GM19397 (cell line): ENCODE data around the gene TOR1AIP1.
A peak's percentile ranks its signal among the peaks of the same experiment; 100 is the strongest.
"Not testable (repeated sequence)": the region's sequence is repeated elsewhere in the genome, so short reads cannot be mapped to it uniquely, and the experiment has no call there.

ENCODE experiments used
- ATAC-seq: cut with Tn5 transposase; IDR thresholded peaks from one replicate; pipeline ENCODE4 v1.9.1; 2021; ENCODE audit warnings: mild to moderate bottlenecking, moderate library complexity; ENCODE audit not compliant: unreplicated experiment

Gene TOR1AIP1

GRCh38 chr1:179882253-179883039, at the start of gene TOR1AIP1:
TSS of gene TOR1AIP1 (plus strand) at chr1:179882285. CDS start at chr1:179882503, 218 bp downstream.
- peak; percentile 79 for ATAC-seq

GRCh38 chr1:179836686-179837445, 45.2 kb upstream of the TOR1AIP1 start:
- not testable (repeated sequence) for ATAC-seq

- ATAC-seq = no peak
Observed at GRCh38 chr1:179840107-179840506, 42.0 kb upstream of the TOR1AIP1 start.

GRCh38 chr1:179848233-179848632, 33.9 kb upstream of the TOR1AIP1 start:
- no peak for ATAC-seq

GRCh38 chr1:179853102-179853501, 29.0 kb upstream of the TOR1AIP1 start:
- ATAC-seq = no peak

GRCh38 chr1:179855831-179856230, 26.3 kb upstream of the TOR1AIP1 start:
- ATAC-seq = not testable (repeated sequence)

GRCh38 chr1:179856296-179856695, 25.8 kb upstream of the TOR1AIP1 start:
- ATAC-seq = no peak

- no peak for ATAC-seq
Observed at GRCh38 chr1:179857009-179857408, 25.1 kb upstream of the TOR1AIP1 start.

GRCh38 chr1:179860652-179861051, 21.4 kb upstream of the TOR1AIP1 start:
- ATAC-seq = no peak

GRCh38 chr1:179865377-179865776, 16.7 kb upstream of the TOR1AIP1 start:
- no peak for ATAC-seq

- no peak for ATAC-seq
Observed at GRCh38 chr1:179866616-179867015, 15.5 kb upstream of the TOR1AIP1 start.

- ATAC-seq = peak; percentile 75
Observed at GRCh38 chr1:179867493-179868330, 14.4 kb upstream of the TOR1AIP1 start.

- no peak for ATAC-seq
Observed at GRCh38 chr1:179870870-179871269, 11.2 kb upstream of the TOR1AIP1 start.

GRCh38 chr1:179871940-179872339, 10.1 kb upstream of the TOR1AIP1 start:
- ATAC-seq = no peak

- no peak for ATAC-seq
Observed at GRCh38 chr1:179872558-179872957, 9.5 kb upstream of the TOR1AIP1 start.

- no peak for ATAC-seq
Observed at GRCh38 chr1:179873438-179873851, 8.6 kb upstream of the TOR1AIP1 start.

GRCh38 chr1:179875596-179876299, 6.3 kb upstream of the TOR1AIP1 start:
- no peak for ATAC-seq

- no peak for ATAC-seq
Observed at GRCh38 chr1:179876300-179876715, 5.8 kb upstream of the TOR1AIP1 start.

- ATAC-seq = peak; percentile 64
Observed at GRCh38 chr1:179877586-179878265, 4.4 kb upstream of the TOR1AIP1 start, which contains the start of gene TOR1AIP2. TSS of gene TOR1AIP2 (minus strand) at chr1:179877803. CDS start at chr1:179852665, 25,138 bp downstream.

GRCh38 chr1:179879797-179880196, 2.3 kb upstream of the TOR1AIP1 start:
- no peak for ATAC-seq
